ENCODE measurements around the gene ARMC2. TPM values are rescaled to one million over a fixed set of nuclear protein-coding genes. Genes with fewer than 3 reads are reported as not detected.

ARMC2 gene
- total and polyA plus RNA-seq, 2 of the 8 experiments (the other 6 are each of a cell fraction or from before 2014, with no cell fraction given), result 1.6 to 4.4 TPM

DNA sequence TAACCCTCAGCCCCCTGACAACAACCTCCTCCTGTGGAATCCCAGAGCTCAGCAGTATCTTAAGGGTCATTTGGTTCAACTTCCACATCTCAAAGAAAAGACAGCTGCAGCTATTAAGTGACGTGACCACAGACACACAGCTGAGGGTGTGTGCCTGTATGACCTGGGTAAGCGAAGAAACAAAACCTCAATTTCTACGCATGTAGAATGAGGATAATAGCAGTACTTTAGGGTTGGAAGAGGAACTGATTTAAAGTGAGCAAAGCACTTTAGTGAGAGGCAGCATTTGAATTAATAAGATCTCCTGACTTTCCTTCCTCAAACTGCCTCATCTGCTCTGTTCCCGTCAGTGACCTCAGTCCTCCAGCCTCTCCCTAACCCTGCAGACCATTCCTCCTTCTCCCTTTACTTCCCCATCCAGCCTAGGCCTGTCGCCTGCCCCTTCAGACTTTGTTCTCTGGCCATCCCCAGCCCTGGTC, 6.8 kb upstream of the ARMC2 start:
- Histone ChIP-seq H3K27ac (ENCODE audit: low read depth, low read length) (no peak overlapping the region), H4K91ac (replicated peaks; ENCODE audit: insufficient read length, low read length) (no peak overlapping the region), H2BK5ac (ENCODE audit: low read depth, low read length) (no peak overlapping the region), H3K23ac (ENCODE audit: insufficient read length) (no peak overlapping the region), H3K4me1 (replicated peaks in 1 of 4; ENCODE audit: control insufficient read depth in 3 of 4, insufficient read depth in 4 of 4, low read length in 3 of 4) (peaks cover 3 to 8% (median 6%) of the 10 kb centered on the region in 4 experiments; a peak in 6 of 7 replicates), H2BK120ac (replicated peaks; ENCODE audit: low read depth, low read length) (no peak overlapping the region), H2AFZ (ENCODE audit: low read length) (no peak overlapping the region), H3K14ac (ENCODE audit: insufficient read length) (no peak overlapping the region), H4K8ac (ENCODE audit: extremely low read depth, insufficient read depth, low read length) (no peak overlapping the region), H3K27me3 (replicated peaks in 1 of 4; ENCODE audit: control insufficient read depth in 3 of 4, extremely low read depth in 1 of 4, insufficient read depth in 3 of 4, low read length in 3 of 4) (no peaks in the 10 kb centered on the region), H2AK5ac (ENCODE audit: low read depth, low read length) (no peak overlapping the region), H3K36me3 (ENCODE audit: control insufficient read depth in 2 of 4, insufficient read depth in 4 of 4, low read length in 3 of 4) (no peaks in the 10 kb centered on the region), H3K4me2 (ENCODE audit: insufficient read depth in 1 of 2, low read depth in 2 of 2, low read length in 2 of 2) (no peak overlapping the region), H3K4me3 (ENCODE audit: extremely low read depth in 1 of 4, insufficient read depth in 2 of 4, low read depth in 3 of 4, low read length in 4 of 4) (no peak overlapping the region), H4K5ac (ENCODE audit: insufficient read length, low read depth, low read length) (no peak overlapping the region), H3K23me2 (ENCODE audit: low read depth, low read length) (peaks cover 4% of the 10 kb centered on the region), H2BK12ac (ENCODE audit: low read depth, low read length) (no peak overlapping the region), H3K18ac (ENCODE audit: extremely low read depth, low read length) (no peak overlapping the region), H3K79me2 (ENCODE audit: control insufficient read depth in 1 of 2, insufficient read depth in 2 of 2, low read length in 2 of 2) (no peaks in the 10 kb centered on the region), H2BK15ac (ENCODE audit: low read length) (no peak overlapping the region), H4K20me1 (replicated peaks in 1 of 2; ENCODE audit: control insufficient read depth in 1 of 2, insufficient read depth in 2 of 2, low read length in 2 of 2) (no peaks in the 10 kb centered on the region), H3K56ac (replicated peaks; ENCODE audit: insufficient read length, low read depth, low read length) (no peak overlapping the region), H2BK20ac (ENCODE audit: low read length) (no peak overlapping the region), H3K4ac (replicated peaks; ENCODE audit: insufficient read length, low read depth, low read length) (no peak overlapping the region), H3K79me1 (ENCODE audit: low read depth, low read length) (no peaks in the 10 kb centered on the region), H3K9me3 (ENCODE audit: insufficient read depth in 2 of 2, low read depth in 1 of 2, low read length in 1 of 2) (no peaks in the 10 kb centered on the region), H3K9ac (replicated peaks in 1 of 4; ENCODE audit: extremely low read depth in 1 of 4, low read depth in 3 of 4, low read length in 3 of 4) (no peak overlapping the region)
- FAIRE-seq (no peak), DNase-seq (ENCODE audit: low read depth in 1 of 2, low spot score in 2 of 2) (no peak)
- ChIA-PET POLR2A (ENCODE audit: partially characterized antibody) (interaction anchor here (0.6 to 1.0 kb wide), 2 partner anchors 105 to 279 kb away, joined by 3 read pairs; no protein-coding TSS in a partner anchor), CTCF (ENCODE audit: partially characterized antibody) (no interaction called here)
- TF ChIP-seq TAF7 (optimal IDR thresholded peaks at IDR 0.05; ENCODE audit: borderline replicate concordance, low read depth, low read length) (no peak), TAF1 (IDR thresholded peaks at IDR 0.05; ENCODE audit: low read depth, low read length) (no peak), CHD2 (IDR thresholded peaks at IDR 0.05; ENCODE audit: low read length) (no peak), SP1 (IDR thresholded peaks at IDR 0.05; ENCODE audit: low read depth, low read length) (no peak), SIN3A (conservative IDR thresholded peaks at IDR 0.05 in 1 of 2, IDR thresholded peaks at IDR 0.05 in 1 of 2; ENCODE audit: low read depth in 1 of 2, low read length in 2 of 2) (no peak), CBX5 (IDR thresholded peaks at IDR 0.05; ENCODE audit: low read depth, low read length) (no peak)
- 90% methylated on average over 5 of the region's 5 CpGs; no CpG with 5 or more reads in 1 of the 2 experiments for WGBS, 2 experiments (ENCODE audit: extremely low coverage in 1 of 2, insufficient coverage in 1 of 2, insufficient read length in 1 of 2, insufficient replicate concordance in 2 of 2, low coverage in 1 of 2, low lambda C conversion rate in 2 of 2, missing lambda C conversion rate in 1 of 2)

All from H1 (cell line).